Measurements from ENCODE around the gene SORT1.

GRCh38 chr1:109274533-109275476, 122.9 kb downstream of the SORT1 start:
- TF ChIP-seq POLR2A (IDR thresholded peaks at IDR 0.05) (no peak), CTCF (IDR thresholded peaks at IDR 0.05 in 8 of 11, conservative IDR thresholded peaks at IDR 0.05 in 3 of 11) (no peak)
